Measurements from ENCODE around the gene FABP3. TPM values are rescaled to one million over a fixed set of nuclear protein-coding genes. Genes with fewer than 3 reads are reported as not detected.

FABP3 gene
- total RNA-seq, 1 experiment from 2014 or later, result 0.40 TPM

GRCh38 chr1:31400393-31400792, 27.5 kb upstream of the FABP3 start:
- no peak overlapping the region for H3K4me3 ChIP-seq (ENCODE audit: low read length)
- no TSS peak for BruUV-seq (replicated peaks)
- no peaks in the 10 kb centered on the region for H3K9me3 ChIP-seq (ENCODE audit: low read length)
- no peak overlapping the region for H3K27ac ChIP-seq (ENCODE audit: low read length)
- no peaks in the 10 kb centered on the region for H4K20me1 ChIP-seq (ENCODE audit: low read length)
- TF ChIP-seq EZH2phosphoT487 (IDR thresholded peaks at IDR 0.05; ENCODE audit: borderline replicate concordance, low read length), result no peak
- TF ChIP-seq CTCF (conservative IDR thresholded peaks at IDR 0.05; ENCODE audit: low read depth, low read length), result no peak
- TF ChIP-seq EZH2 (IDR thresholded peaks at IDR 0.05; ENCODE audit: low read length, unreplicated experiment), result no peak
- ATAC-seq, result no peak
- no peaks in the 10 kb centered on the region for H3F3A ChIP-seq (ENCODE audit: low read length, unreplicated experiment)
- H3K4me1 ChIP-seq (ENCODE audit: insufficient read depth, low read length), result no peaks in the 10 kb centered on the region
- H2AFZ ChIP-seq (ENCODE audit: low read length), result no peak overlapping the region
- ChIA-PET POLR2A (ENCODE audit: unreplicated experiment) (no interaction called here), CTCF (no interaction called here)
- intact Hi-C loops (cut with micrococcal nuclease), result no loop called here
- no peaks in the 10 kb centered on the region for H3K9me2 ChIP-seq (replicated peaks; ENCODE audit: low read length)
- no peak overlapping the region for H3K4me2 ChIP-seq (ENCODE audit: low read length)
- no peak overlapping the region for H3K9ac ChIP-seq (ENCODE audit: low read length)
- H3K36me3 ChIP-seq (ENCODE audit: low read depth, low read length), result no peaks in the 10 kb centered on the region
- H3K27me3 ChIP-seq (ENCODE audit: low read length), result no peaks in the 10 kb centered on the region
- no peaks in the 10 kb centered on the region for H3K79me2 ChIP-seq (ENCODE audit: low read length)
- no peak for DNase-seq

DNA sequence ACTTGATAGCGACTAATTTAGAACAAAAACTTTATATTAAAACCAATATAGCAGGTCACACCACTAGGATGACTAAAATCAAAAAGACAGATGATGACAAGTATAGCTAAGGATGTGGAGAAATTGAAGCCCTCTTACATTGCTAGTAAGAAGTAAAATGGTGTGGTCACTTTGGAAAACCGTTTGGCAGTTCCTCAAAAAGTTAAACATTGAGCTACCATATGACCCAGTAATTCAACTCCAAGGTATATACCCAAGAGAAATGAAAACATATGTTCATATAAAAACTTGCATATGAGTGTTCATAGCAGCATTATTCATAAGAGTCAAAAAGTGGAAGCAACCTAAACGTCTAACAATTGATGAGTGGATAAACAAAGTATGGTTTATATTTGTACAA, 27.1 kb upstream of the FABP3 start:
- BruUV-seq (replicated peaks), result no TSS peak
- Histone ChIP-seq H3K9me3 (ENCODE audit: low read length) (no peaks in the 10 kb centered on the region), H3K4me3 (ENCODE audit: low read length) (no peak overlapping the region), H2AFZ (ENCODE audit: low read length) (no peak overlapping the region), H3K4me1 (ENCODE audit: insufficient read depth, low read length) (no peaks in the 10 kb centered on the region), H3K79me2 (ENCODE audit: low read length) (no peaks in the 10 kb centered on the region), H4K20me1 (ENCODE audit: low read length) (no peaks in the 10 kb centered on the region), H3K9ac (ENCODE audit: low read length) (no peak overlapping the region), H3K27me3 (ENCODE audit: low read length) (no peaks in the 10 kb centered on the region), H3F3A (ENCODE audit: low read length, unreplicated experiment) (no peaks in the 10 kb centered on the region), H3K27ac (ENCODE audit: low read length) (no peak overlapping the region), H3K4me2 (ENCODE audit: low read length) (no peak overlapping the region), H3K9me2 (replicated peaks; ENCODE audit: low read length) (no peaks in the 10 kb centered on the region), H3K36me3 (ENCODE audit: low read depth, low read length) (no peaks in the 10 kb centered on the region)
- ChIA-PET POLR2A (ENCODE audit: unreplicated experiment) (no interaction called here), CTCF (no interaction called here)
- intact Hi-C loops (cut with micrococcal nuclease), result no loop called here
- TF ChIP-seq EZH2phosphoT487 (IDR thresholded peaks at IDR 0.05; ENCODE audit: borderline replicate concordance, low read length) (no peak), EZH2 (IDR thresholded peaks at IDR 0.05; ENCODE audit: low read length, unreplicated experiment) (no peak)
- DNase-seq (no peak), ATAC-seq (no peak)

DNA sequence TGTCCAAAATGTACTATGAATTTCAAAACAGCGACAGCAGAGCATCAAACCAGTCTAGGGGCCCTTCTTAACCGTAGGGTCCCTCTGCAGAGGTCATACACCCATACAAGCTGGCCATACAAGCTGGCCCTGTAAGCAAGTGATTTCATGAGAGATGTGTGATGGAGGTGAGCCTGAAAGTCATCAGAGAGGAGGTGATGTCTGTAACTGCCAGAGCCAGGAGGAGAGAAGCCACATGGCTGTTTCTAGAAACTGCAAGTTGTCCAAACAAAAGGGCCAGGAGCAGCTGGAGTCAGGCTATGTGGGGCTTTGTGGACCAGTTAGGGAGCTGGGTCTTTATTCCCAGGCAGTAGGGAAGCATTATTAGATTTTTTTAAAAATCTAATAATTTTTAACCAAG, 25.4 kb upstream of the FABP3 start:
- Histone ChIP-seq H3F3A (ENCODE audit: low read length, unreplicated experiment) (no peaks in the 10 kb centered on the region), H3K9me2 (replicated peaks; ENCODE audit: low read length) (no peaks in the 10 kb centered on the region), H3K79me2 (ENCODE audit: low read length) (no peaks in the 10 kb centered on the region), H3K27me3 (ENCODE audit: low read length) (no peaks in the 10 kb centered on the region), H3K27ac (ENCODE audit: low read length) (no peak overlapping the region), H3K4me1 (ENCODE audit: insufficient read depth, low read length) (peaks cover 4% of the 10 kb centered on the region; the same call in 1 of the 2 replicates), H3K9ac (ENCODE audit: low read length) (no peak overlapping the region), H3K36me3 (ENCODE audit: low read depth, low read length) (no peaks in the 10 kb centered on the region), H2AFZ (ENCODE audit: low read length) (no peak overlapping the region), H3K9me3 (ENCODE audit: low read length) (no peaks in the 10 kb centered on the region), H3K4me3 (ENCODE audit: low read length) (no peak overlapping the region), H3K4me2 (ENCODE audit: low read length) (no peak overlapping the region), H4K20me1 (ENCODE audit: low read length) (no peaks in the 10 kb centered on the region)
- POLR2A ChIA-PET (ENCODE audit: unreplicated experiment), result no interaction called here
- no TSS peak for BruUV-seq (replicated peaks)
- intact Hi-C loops (cut with micrococcal nuclease), result no loop called here
- CTCF ChIA-PET, result no interaction called here
- ATAC-seq (no peak), DNase-seq (no peak)
- no peak for TF ChIP-seq EZH2phosphoT487 (IDR thresholded peaks at IDR 0.05; ENCODE audit: borderline replicate concordance, low read length)
- TF ChIP-seq CTCF (conservative IDR thresholded peaks at IDR 0.05; ENCODE audit: low read depth, low read length), result no peak
- TF ChIP-seq EZH2 (IDR thresholded peaks at IDR 0.05; ENCODE audit: low read length, unreplicated experiment), result no peak

All from PC-3 (cell line).